ENCODE data around the gene RAPGEF1.
A peak's percentile ranks its signal among the peaks of the same experiment; 100 is the strongest.

RAPGEF1 gene

GRCh38 chr9:131673068-131673467 is 66.8 kb downstream of the RAPGEF1 start:
- H3K4me3 ChIP-seq (ENCODE audit: control insufficient read depth, low read depth, low read length): no peak overlapping the region
- no peak for TF ChIP-seq CTCF (conservative IDR thresholded peaks at IDR 0.05; ENCODE audit: control insufficient read depth, insufficient read depth, low read depth, low read length)
- DNase-seq (ENCODE audit: low read depth): no peak

DNA sequence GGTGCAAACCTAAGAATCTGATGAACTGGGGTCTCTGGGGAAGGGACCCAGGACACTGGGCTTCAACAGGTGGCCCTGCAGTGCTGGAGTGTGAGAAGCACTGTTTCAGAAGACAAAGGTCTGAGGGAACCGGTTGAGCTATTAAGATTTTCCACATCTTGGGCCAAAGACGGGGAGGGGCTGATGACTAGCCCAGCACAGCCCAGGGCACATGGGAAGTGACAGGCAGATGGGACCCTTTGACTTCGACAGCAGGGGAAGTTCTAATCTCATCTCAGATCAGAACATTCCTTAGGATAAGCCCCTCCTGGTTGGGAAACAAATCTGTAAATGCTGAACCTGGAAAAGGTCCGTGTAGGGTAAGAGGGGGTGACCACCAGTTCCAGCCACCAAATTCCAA is 67.4 kb downstream of the RAPGEF1 start:
- DNase-seq (ENCODE audit: low read depth): no peak
- no peak for TF ChIP-seq CTCF (conservative IDR thresholded peaks at IDR 0.05; ENCODE audit: control insufficient read depth, insufficient read depth, low read depth, low read length)
- H3K4me3 ChIP-seq (ENCODE audit: control insufficient read depth, low read depth, low read length): no peak overlapping the region

- TF ChIP-seq CTCF (conservative IDR thresholded peaks at IDR 0.05; ENCODE audit: control insufficient read depth, insufficient read depth, low read depth, low read length): no peak
- DNase-seq (ENCODE audit: low read depth): no peak
- H3K4me3 ChIP-seq (ENCODE audit: control insufficient read depth, low read depth, low read length): no peak overlapping the region
Measured at GRCh38 chr9:131671133-131671520, 68.7 kb downstream of the RAPGEF1 start.

DNA sequence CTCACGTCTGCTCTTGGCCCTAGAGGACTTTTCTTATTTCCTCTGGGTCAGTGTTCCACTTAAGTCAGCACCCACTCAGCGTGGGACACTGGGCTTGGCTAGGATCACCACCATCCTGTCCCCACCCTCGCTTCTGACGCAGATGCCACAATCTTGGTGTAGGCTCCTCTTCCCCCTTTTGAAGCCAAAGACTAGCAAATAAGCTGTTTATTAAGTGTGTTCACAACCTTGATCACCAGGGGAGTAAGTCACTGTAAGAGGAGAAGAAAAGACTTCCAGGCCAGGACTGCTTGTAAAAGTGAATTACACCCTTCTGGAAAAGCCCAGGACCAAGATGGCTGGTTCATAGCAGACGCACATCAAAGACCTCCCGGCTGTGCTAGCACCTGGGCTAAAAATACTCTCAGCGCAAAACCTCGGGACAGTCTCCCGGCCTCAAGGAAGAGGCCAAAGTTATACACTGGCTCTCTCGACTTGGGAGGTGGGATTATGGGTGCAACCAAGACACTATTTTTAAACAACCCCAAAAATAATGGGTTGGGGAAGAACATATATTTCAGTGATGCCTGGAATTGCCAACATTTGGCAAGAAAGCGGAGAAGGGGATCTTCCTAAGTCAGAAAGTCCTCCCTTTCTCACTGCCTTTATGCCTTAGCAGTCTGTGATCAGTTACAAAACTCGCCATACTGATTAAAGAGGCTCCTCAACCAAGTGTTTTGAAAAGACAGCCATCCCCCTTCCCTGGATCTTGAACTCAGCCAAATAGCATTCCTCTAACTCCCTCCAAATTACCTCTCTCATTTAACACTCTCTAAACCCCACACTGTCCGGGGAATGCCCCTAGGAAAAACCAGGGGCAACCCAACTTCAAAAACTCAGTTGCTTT is 69.4 kb downstream of the RAPGEF1 start:
- no peak overlapping the region for H3K4me3 ChIP-seq (ENCODE audit: control insufficient read depth, low read depth, low read length)
- no peak for TF ChIP-seq CTCF (conservative IDR thresholded peaks at IDR 0.05; ENCODE audit: control insufficient read depth, insufficient read depth, low read depth, low read length)
- no peak for DNase-seq (ENCODE audit: low read depth)

GRCh38 chr9:131669269-131670157 is 70.4 kb downstream of the RAPGEF1 start:
- no peak for TF ChIP-seq CTCF (conservative IDR thresholded peaks at IDR 0.05; ENCODE audit: control insufficient read depth, insufficient read depth, low read depth, low read length)
- H3K4me3 ChIP-seq (ENCODE audit: control insufficient read depth, low read depth, low read length): no peak overlapping the region
- no peak for DNase-seq (ENCODE audit: low read depth)

DNA sequence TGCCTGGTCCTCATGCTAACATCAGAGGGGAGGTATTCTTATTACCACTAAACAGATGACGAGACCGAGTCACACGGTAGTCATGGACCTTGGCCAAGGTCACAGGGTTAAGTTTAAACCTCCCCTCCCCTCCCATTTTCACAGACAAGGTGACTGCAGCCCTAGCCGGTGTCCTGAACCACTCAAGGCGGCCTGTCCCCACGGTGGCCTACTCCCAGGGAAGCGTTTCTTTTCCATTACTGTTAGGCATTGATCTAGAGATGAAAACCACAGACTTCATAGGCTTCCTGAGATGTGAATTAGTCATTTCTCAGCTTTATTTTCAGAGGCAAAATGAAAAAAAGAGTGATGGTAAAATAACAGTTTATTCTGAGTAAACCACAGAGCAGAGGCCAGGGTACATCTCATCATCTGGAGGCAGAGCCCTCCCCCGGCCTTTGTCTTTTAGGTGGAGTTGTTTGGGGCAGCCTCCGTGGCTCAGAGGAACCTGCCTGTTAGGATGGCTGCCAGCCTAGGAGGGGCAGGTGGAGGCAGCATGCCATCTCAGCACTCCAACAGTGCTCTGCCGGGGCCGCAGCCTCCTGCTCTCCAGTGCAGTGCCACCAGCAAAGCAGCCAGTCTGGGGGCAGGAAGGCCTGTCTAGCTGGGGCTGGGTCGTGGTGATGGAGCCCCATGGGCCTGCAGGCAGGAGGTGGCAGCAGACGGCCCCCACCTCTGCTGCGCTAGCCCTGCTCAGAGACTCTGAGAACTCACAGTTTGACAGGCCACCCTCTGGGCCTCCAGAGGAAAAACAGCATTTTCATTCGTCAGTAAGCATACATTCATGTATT is 71.2 kb downstream of the RAPGEF1 start:
- no peak overlapping the region for H3K4me3 ChIP-seq (ENCODE audit: control insufficient read depth, low read depth, low read length)
- TF ChIP-seq CTCF (conservative IDR thresholded peaks at IDR 0.05; ENCODE audit: control insufficient read depth, insufficient read depth, low read depth, low read length): no peak
- DNase-seq (ENCODE audit: low read depth): peak; percentile 84
